Memory B cell (primary cell): Measurements from ENCODE around the gene CUL1.

ENCODE experiments used
- ATAC-seq: fragments of 150-1000 bp; cut with Tn5 transposase; 2 replicates; pipeline ENCODE4 v1.10.0; 2021; ENCODE audit warnings: low read depth, mild to moderate bottlenecking, moderate library complexity
- DNase-seq, 2 donors: peaks; one replicate each; pipeline ENCODE4 v3.0.0; 2022; ENCODE audit warnings: low spot score in 2 of 2
- H3K27ac Mint-ChIP-seq: one replicate; pipeline ENCODE4 v1.8.0; 2022; ENCODE audit warnings: mild to moderate bottlenecking, moderate library complexity, mixed read lengths
- H3K27me3 Mint-ChIP-seq: one replicate; pipeline ENCODE4 v1.8.0; 2022; ENCODE audit warnings: mixed read lengths
- H3K36me3 Mint-ChIP-seq: one replicate; pipeline ENCODE4 v1.8.0; 2022; ENCODE audit warnings: mild to moderate bottlenecking, mixed read lengths
- H3K4me1 Mint-ChIP-seq: one replicate; pipeline ENCODE4 v1.8.0; 2022; ENCODE audit warnings: mixed read lengths
- H3K4me3 Mint-ChIP-seq: one replicate; pipeline ENCODE4 v1.8.0; 2022; ENCODE audit warnings: mild to moderate bottlenecking, moderate library complexity, mixed read lengths
- H3K9me3 Mint-ChIP-seq: one replicate; pipeline ENCODE4 v1.8.0; 2022; ENCODE audit warnings: mixed read lengths

CUL1 gene

DNA sequence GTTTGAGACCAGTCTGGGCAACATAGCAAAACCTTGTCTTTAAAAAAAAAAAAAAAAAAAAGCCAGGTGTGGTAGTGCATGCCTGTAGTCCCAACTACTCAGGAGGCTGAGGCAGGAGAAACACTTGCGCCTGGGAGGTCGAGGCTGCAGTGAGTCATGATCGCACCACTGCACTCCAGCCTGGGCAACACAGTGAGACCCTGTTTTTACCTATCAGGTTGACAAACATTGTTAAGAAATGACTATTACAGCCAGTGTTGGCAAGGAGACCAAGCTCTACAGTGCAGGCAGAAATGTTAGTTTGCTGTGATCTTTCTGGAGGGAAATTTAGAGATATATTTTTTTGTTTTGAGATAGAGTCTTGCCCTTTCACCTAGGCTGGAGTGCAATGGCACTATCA is 37.3 kb downstream of the CUL1 start:
- no peak for DNase-seq
- H3K27ac Mint-ChIP-seq = no peak overlapping the region
- ATAC-seq = no peak
- peaks cover 6% of the 10 kb centered on the region for H3K4me1 Mint-ChIP-seq
- H3K36me3 Mint-ChIP-seq = peaks cover 33% of the 10 kb centered on the region
- H3K9me3 Mint-ChIP-seq = no peaks in the 10 kb centered on the region
- no peak overlapping the region for H3K4me3 Mint-ChIP-seq
- no peaks in the 10 kb centered on the region for H3K27me3 Mint-ChIP-seq

GRCh38 chr7:148738737-148739535 is 40.2 kb downstream of the CUL1 start:
- DNase-seq = no peak
- no peak for ATAC-seq
- Mint-ChIP-seq H3K27ac (peak overlapping the region; percentile 65), H3K36me3 (peaks cover 36% of the 10 kb centered on the region), H3K27me3 (no peaks in the 10 kb centered on the region), H3K9me3 (peaks cover 4% of the 10 kb centered on the region), H3K4me1 (peaks cover 5% of the 10 kb centered on the region), H3K4me3 (no peak overlapping the region)

- Mint-ChIP-seq H3K27me3 (no peaks in the 10 kb centered on the region), H3K36me3 (peaks cover 34% of the 10 kb centered on the region), H3K4me3 (no peak overlapping the region), H3K27ac (no peak overlapping the region), H3K4me1 (peaks cover 10% of the 10 kb centered on the region), H3K9me3 (peaks cover 7% of the 10 kb centered on the region)
- DNase-seq (no peak), ATAC-seq (no peak)
Measured at GRCh38 chr7:148746135-148746534, 47.4 kb downstream of the CUL1 start.

DNA sequence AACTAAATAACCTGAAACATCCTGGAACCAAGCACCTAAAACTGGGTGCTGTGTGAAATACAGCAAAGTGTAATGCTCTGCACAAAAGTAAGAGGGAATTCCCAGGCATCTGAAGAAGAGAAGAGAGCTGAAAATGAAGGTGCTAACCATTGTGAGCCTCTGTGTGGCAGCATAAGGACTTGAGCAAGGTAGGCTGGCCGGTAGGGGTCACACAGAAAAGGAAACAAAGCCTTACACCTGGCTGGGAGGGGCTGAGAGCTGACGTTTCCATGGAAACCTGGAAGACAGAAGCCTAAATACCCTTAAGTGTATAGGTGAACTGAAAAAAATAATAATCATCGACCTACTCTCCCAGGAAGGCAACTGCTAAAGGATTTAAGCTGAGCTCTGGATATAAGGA is 48.6 kb downstream of the CUL1 start:
- no peak overlapping the region for H3K4me3 Mint-ChIP-seq
- peaks cover 3% of the 10 kb centered on the region for H3K9me3 Mint-ChIP-seq
- ATAC-seq = peak; percentile 64
- H3K27me3 Mint-ChIP-seq = no peaks in the 10 kb centered on the region
- no peak overlapping the region for H3K27ac Mint-ChIP-seq
- H3K4me1 Mint-ChIP-seq = peaks cover 7% of the 10 kb centered on the region
- no peak for DNase-seq
- peaks cover 28% of the 10 kb centered on the region for H3K36me3 Mint-ChIP-seq

DNA sequence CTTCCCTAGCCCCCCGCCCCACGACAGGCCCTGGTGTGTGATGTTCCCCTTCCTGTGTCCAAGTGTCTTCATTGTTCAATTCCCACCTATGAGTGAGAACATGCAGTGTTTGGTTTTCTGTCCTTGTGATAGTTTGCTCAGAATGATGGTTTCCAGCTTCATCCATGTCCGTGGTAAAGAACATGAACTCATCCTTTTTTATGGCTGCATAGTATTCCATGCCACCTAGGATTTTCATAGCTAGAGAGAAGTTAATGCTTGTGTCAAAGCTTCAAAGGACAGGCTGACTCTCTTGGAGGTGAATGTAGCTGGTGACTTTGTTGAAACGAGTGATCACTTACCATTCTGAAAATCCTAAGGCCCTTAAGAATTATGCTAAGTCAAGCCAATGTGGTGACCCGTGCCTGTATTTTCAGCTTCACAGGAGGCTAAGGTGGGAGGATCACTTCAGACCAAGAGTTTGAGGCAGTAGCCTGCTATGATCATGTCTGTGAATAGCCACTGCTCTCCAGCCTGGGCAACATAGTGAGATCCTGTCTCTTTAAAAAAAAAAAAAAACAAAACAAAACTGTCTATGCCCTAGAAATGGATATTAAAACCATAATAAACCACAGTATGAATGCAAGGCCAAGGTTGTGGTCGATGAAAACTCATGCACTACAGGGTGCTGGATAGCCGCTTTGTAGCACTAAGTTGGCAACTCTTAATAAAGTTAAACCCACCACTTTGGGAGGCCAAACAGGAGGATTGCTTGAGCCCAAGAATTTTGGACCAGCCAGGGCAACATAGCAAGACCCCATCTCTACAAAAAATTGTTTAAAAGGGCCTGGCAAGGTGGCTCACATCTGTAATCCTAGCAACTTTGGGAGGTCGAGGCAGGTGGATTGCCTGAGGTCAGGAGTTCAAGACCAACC is 52.0 kb downstream of the CUL1 start:
- Mint-ChIP-seq H3K4me1 (peaks cover 13% of the 10 kb centered on the region), H3K4me3 (no peak overlapping the region)
- DNase-seq = no peak

GRCh38 chr7:148753224-148753623 is 54.5 kb downstream of the CUL1 start:
- Mint-ChIP-seq H3K9me3 (no peaks in the 10 kb centered on the region), H3K27me3 (no peaks in the 10 kb centered on the region), H3K4me1 (peaks cover 7% of the 10 kb centered on the region), H3K36me3 (peaks cover 22% of the 10 kb centered on the region), H3K27ac (no peak overlapping the region), H3K4me3 (no peak overlapping the region)
- no peak for ATAC-seq
- no peak for DNase-seq

More for the DNA sequence above, 52.0 kb downstream of the CUL1 start:
- peaks cover 19% of the 10 kb centered on the region for H3K36me3 Mint-ChIP-seq
- no peak overlapping the region for H3K27ac Mint-ChIP-seq
- no peaks in the 10 kb centered on the region for H3K9me3 Mint-ChIP-seq
- ATAC-seq = no peak
- H3K27me3 Mint-ChIP-seq = no peaks in the 10 kb centered on the region

- H3K9me3 Mint-ChIP-seq = no peaks in the 10 kb centered on the region
- no peaks in the 10 kb centered on the region for H3K27me3 Mint-ChIP-seq
- no peak overlapping the region for H3K4me3 Mint-ChIP-seq
- no peak for DNase-seq
- H3K36me3 Mint-ChIP-seq = peaks cover 17% of the 10 kb centered on the region
- no peak for ATAC-seq
- H3K4me1 Mint-ChIP-seq = peaks cover 7% of the 10 kb centered on the region
- no peak overlapping the region for H3K27ac Mint-ChIP-seq
Measured at GRCh38 chr7:148754912-148755311, 56.2 kb downstream of the CUL1 start.

GRCh38 chr7:148761499-148762278 is 63.0 kb downstream of the CUL1 start:
- H3K4me3 Mint-ChIP-seq = no peak overlapping the region
- no peak overlapping the region for H3K27ac Mint-ChIP-seq
- no peaks in the 10 kb centered on the region for H3K27me3 Mint-ChIP-seq
- DNase-seq (no peak), ATAC-seq (no peak)
- peaks cover 9% of the 10 kb centered on the region for H3K36me3 Mint-ChIP-seq
- no peaks in the 10 kb centered on the region for H3K4me1 Mint-ChIP-seq
- no peaks in the 10 kb centered on the region for H3K9me3 Mint-ChIP-seq

GRCh38 chr7:148763622-148764021 is 64.9 kb downstream of the CUL1 start:
- Mint-ChIP-seq H3K4me1 (no peaks in the 10 kb centered on the region), H3K27me3 (no peaks in the 10 kb centered on the region)

GRCh38 chr7:148770004-148770403 is 71.3 kb downstream of the CUL1 start:
- Mint-ChIP-seq H3K4me1 (peaks cover 7% of the 10 kb centered on the region), H3K9me3 (no peaks in the 10 kb centered on the region), H3K4me3 (no peak overlapping the region), H3K36me3 (peaks cover 15% of the 10 kb centered on the region), H3K27ac (no peak overlapping the region), H3K27me3 (no peaks in the 10 kb centered on the region)
- ATAC-seq (no peak), DNase-seq (no peak)

More at GRCh38 chr7:148763622-148764021, 64.9 kb downstream of the CUL1 start:
- no peak for DNase-seq
- Mint-ChIP-seq H3K4me3 (no peak overlapping the region), H3K36me3 (peaks cover 6% of the 10 kb centered on the region), H3K9me3 (no peaks in the 10 kb centered on the region), H3K27ac (no peak overlapping the region)
- ATAC-seq = no peak

GRCh38 chr7:148772297-148773089 is 73.8 kb downstream of the CUL1 start:
- DNase-seq (no peak), ATAC-seq (no peak)
- Mint-ChIP-seq H3K4me3 (no peak overlapping the region), H3K27ac (peak overlapping the region; percentile 4), H3K27me3 (no peaks in the 10 kb centered on the region), H3K9me3 (no peaks in the 10 kb centered on the region), H3K4me1 (peaks cover 7% of the 10 kb centered on the region), H3K36me3 (peaks cover 18% of the 10 kb centered on the region)

GRCh38 chr7:148773334-148773733 is 74.6 kb downstream of the CUL1 start:
- Mint-ChIP-seq H3K4me3 (no peak overlapping the region), H3K9me3 (no peaks in the 10 kb centered on the region), H3K4me1 (peaks cover 7% of the 10 kb centered on the region), H3K27me3 (no peaks in the 10 kb centered on the region), H3K27ac (peak overlapping the region; percentile 4), H3K36me3 (peaks cover 16% of the 10 kb centered on the region)
- DNase-seq = no peak
- ATAC-seq = peak; percentile 39

DNA sequence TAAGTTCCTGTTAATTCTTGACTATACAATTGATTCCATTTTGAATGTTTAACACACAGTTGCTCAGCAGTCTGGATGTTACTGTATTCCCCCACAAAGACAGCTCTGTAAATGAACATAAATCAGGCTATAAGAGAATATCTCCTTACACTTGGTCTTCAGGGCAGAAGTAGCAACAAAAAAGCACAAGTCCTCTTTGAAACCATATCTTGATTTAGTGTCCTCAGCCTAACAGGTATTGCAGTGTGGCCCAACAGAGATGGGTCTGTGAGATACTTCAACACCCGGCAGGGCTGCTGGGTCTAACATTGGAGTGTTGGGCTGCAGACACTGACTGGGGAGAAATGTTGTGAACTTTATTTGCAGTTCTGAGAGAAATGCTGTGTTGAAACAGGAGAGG is 75.8 kb downstream of the CUL1 start:
- H3K4me1 Mint-ChIP-seq = peaks cover 7% of the 10 kb centered on the region
- peaks cover 20% of the 10 kb centered on the region for H3K36me3 Mint-ChIP-seq
- no peaks in the 10 kb centered on the region for H3K9me3 Mint-ChIP-seq
- ATAC-seq = no peak
- H3K27me3 Mint-ChIP-seq = no peaks in the 10 kb centered on the region
- no peak overlapping the region for H3K27ac Mint-ChIP-seq
- no peak overlapping the region for H3K4me3 Mint-ChIP-seq
- DNase-seq = no peak
